Prostate gland (tissue), 2 donors: ENCODE data around the gene SKOR1. TPM values are rescaled to one million over a fixed set of nuclear protein-coding genes. Genes with fewer than 3 reads are reported as not detected.

Experiments used
- DNase-seq: peaks from one replicate; pipeline ENCODE4 v3.0.0-alpha.2; 2019; ENCODE audit warnings: low spot score
- H3K27ac ChIP-seq, 2 donors: fragments of 200-600 bp; sonication (generic); 2 replicates each; pipeline ENCODE4 v1.5.1; 2017 to 2019
- H3K27me3 ChIP-seq: fragments of 200-600 bp; sonication (generic); replicated peaks from 2 replicates; pipeline ENCODE4 v1.5.1; 2019; ENCODE audit not compliant: insufficient read depth
- H3K36me3 ChIP-seq, 2 donors: fragments of 200-600 bp; sonication (generic); 1 replicate in 1 of 2; 2 replicates in 1 of 2; pipeline versions ENCODE4 v1.5.1 to v1.8.1; 2017 to 2019
- H3K4me1 ChIP-seq: fragments of 200-600 bp; sonication (generic); replicated peaks from 2 replicates; pipeline ENCODE4 v1.5.1; 2019
- H3K4me3 ChIP-seq, 2 donors: fragments of 200-600 bp; sonication (generic); 2 replicates each; pipeline ENCODE4 v1.5.1; 2017 to 2019
- H3K9me3 ChIP-seq: fragments of 200-600 bp; sonication (generic); 2 replicates; pipeline ENCODE4 v1.5.1; 2017
- CTCF ChIP-seq, 4 experiments: fragments of 200-600 bp in 2 of 4; fragments of 450-650 bp in 2 of 4; sonication (generic) in 2 of 4; IDR thresholded peaks; 1 replicate in 3 of 4; 2 replicates in 1 of 4; pipeline ENCODE4 v1.5.1; 2016 to 2019; ENCODE audit warnings: antibody characterized with exemption in 4 of 4, mild to moderate bottlenecking in 2 of 4, moderate library complexity in 2 of 4
- POLR2A ChIP-seq: fragments of 450-650 bp; IDR thresholded peaks from one replicate; pipeline ENCODE4 v1.6.1; 2016; ENCODE audit warnings: antibody characterized with exemption, mild to moderate bottlenecking
- POLR2AphosphoS5 ChIP-seq: sonication (generic); formaldehyde crosslinking; IDR thresholded peaks from one replicate; pipeline ENCODE4 v1.6.1; 2017; ENCODE audit warnings: antibody characterized with exemption
- WGBS: methylation state at CpG from one replicate; pipeline ENCODE4 v1.1.5; 2018; 5-methylcytosine and 5-hydroxymethylcytosine counted together
- intact Hi-C: fragments of 100-400 bp; cut with DNase I; formaldehyde crosslinking; loops from one replicate; pipeline ENCODE4 v1.14.2; 2022
- total RNA-seq, 2 donors: library from RNA; depleted of rRNA; stranded (reverse); fragments of >200 nt; gene quantifications; one replicate each; pipeline ENCODE4 v1.1.0, GENCODE V29; 2016

The SKOR1 gene
- total RNA-seq, 2 donors from 2014 or later = 0.59 to 1.7 TPM

GRCh38 chr15:67803299-67803698 lies 22.0 kb upstream of the SKOR1 start:
- intact Hi-C loops = no loop called here

GRCh38 chr15:67803996-67804843 lies 21.1 kb upstream of the SKOR1 start:
- TF ChIP-seq CTCF (IDR thresholded peaks at IDR 0.05) (no peak), POLR2A (no peak), POLR2AphosphoS5 (no peak)
- WGBS = 80% methylated on average over 27 of the region's 27 CpGs
- no peak overlapping the region for H3K4me3 ChIP-seq
- H3K36me3 ChIP-seq = peaks cover 0 to 4% of the 10 kb centered on the region in 2 donors
- H3K27ac ChIP-seq = no peak overlapping the region
- no peak for DNase-seq
- no peaks in the 10 kb centered on the region for H3K27me3 ChIP-seq
- H3K4me1 ChIP-seq = no peaks in the 10 kb centered on the region
- H3K9me3 ChIP-seq = no peaks in the 10 kb centered on the region
- intact Hi-C loops = no loop called here

More at GRCh38 chr15:67803299-67803698, 22.0 kb upstream of the SKOR1 start:
- Histone ChIP-seq H3K4me1 (no peaks in the 10 kb centered on the region), H3K27me3 (no peaks in the 10 kb centered on the region), H3K4me3 (no peak overlapping the region), H3K9me3 (no peaks in the 10 kb centered on the region), H3K27ac (no peak overlapping the region), H3K36me3 (peaks cover 0 to 4% of the 10 kb centered on the region in 2 donors)
- WGBS = 63% methylated on average over 3 of the region's 3 CpGs
- TF ChIP-seq CTCF (IDR thresholded peaks at IDR 0.05) = no peak
- no peak for TF ChIP-seq POLR2A
- TF ChIP-seq POLR2AphosphoS5 = no peak
- DNase-seq = no peak

GRCh38 chr15:67805008-67805665 lies 20.2 kb upstream of the SKOR1 start:
- H3K36me3 ChIP-seq = peaks cover 0 to 4% of the 10 kb centered on the region in 2 donors
- TF ChIP-seq POLR2A (no peak), POLR2AphosphoS5 (no peak), CTCF (IDR thresholded peaks at IDR 0.05) (no peak)
- H3K27ac ChIP-seq = no peak overlapping the region
- WGBS = 84% methylated on average over 17 of the region's 17 CpGs
- no peaks in the 10 kb centered on the region for H3K27me3 ChIP-seq
- no peak for DNase-seq
- intact Hi-C loops = no loop called here
- no peaks in the 10 kb centered on the region for H3K9me3 ChIP-seq
- H3K4me3 ChIP-seq = no peak overlapping the region
- no peaks in the 10 kb centered on the region for H3K4me1 ChIP-seq

- intact Hi-C loops = no loop called here
- Histone ChIP-seq H3K27ac (no peak overlapping the region), H3K4me1 (no peaks in the 10 kb centered on the region), H3K4me3 (no peak overlapping the region), H3K9me3 (no peaks in the 10 kb centered on the region), H3K27me3 (no peaks in the 10 kb centered on the region), H3K36me3 (peaks cover 0 to 4% of the 10 kb centered on the region in 2 donors)
- DNase-seq = no peak
- WGBS = 70% methylated on average over 16 of the region's 16 CpGs
- no peak for TF ChIP-seq CTCF (IDR thresholded peaks at IDR 0.05)
- no peak for TF ChIP-seq POLR2AphosphoS5
- TF ChIP-seq POLR2A = no peak
Observed at GRCh38 chr15:67805666-67806516, 19.4 kb upstream of the SKOR1 start.
